Gastroesophageal sphincter (tissue), 4 donors: ENCODE data around the gene KIF24. TPM values are rescaled to one million over a fixed set of nuclear protein-coding genes. Genes with fewer than 3 reads are reported as not detected.
"Not testable (repeated sequence)": the region's sequence is repeated elsewhere in the genome, so short reads cannot be mapped to it uniquely, and the experiment has no call there.

ENCODE experiments used
- ATAC-seq: fragments of 150-250 bp; one replicate; pipeline ENCODE4 v1.9.1; 2016; ENCODE audit warnings: mild to moderate bottlenecking, moderate library complexity
- H3K27ac ChIP-seq, 4 donors: fragments of 200-600 bp; sonication (generic) in 3 of 4; 1 replicate in 3 of 4; 2 replicates in 1 of 4; pipeline ENCODE4 v1.5.1; 2016 to 2019
- H3K27me3 ChIP-seq: fragments of 200-600 bp; sonication (generic); one replicate; pipeline ENCODE4 v1.5.1; 2019
- H3K36me3 ChIP-seq, 2 donors: fragments of 200-600 bp; sonication (generic); one replicate each; pipeline ENCODE4 v1.5.1; 2019; ENCODE audit warnings: control low read depth in 1 of 2
- H3K4me1 ChIP-seq, 3 donors: fragments of 200-600 bp; sonication (generic); 1 replicate in 2 of 3; 2 replicates in 1 of 3; pipeline ENCODE4 v1.5.1; 2016 to 2019; ENCODE audit warnings: control low read depth in 2 of 3
- H3K4me3 ChIP-seq, 2 donors: fragments of 200-600 bp; sonication (generic); one replicate each; pipeline ENCODE4 v1.5.1; 2019; ENCODE audit warnings: mild to moderate bottlenecking in 1 of 2, moderate library complexity in 1 of 2
- H3K9me3 ChIP-seq, 3 donors: fragments of 200-600 bp; sonication (generic); one replicate each; pipeline ENCODE4 v1.5.1; 2017 to 2019; ENCODE audit warnings: control low read depth in 2 of 3
- EP300 ChIP-seq: sonication (generic); formaldehyde crosslinking; IDR thresholded peaks from one replicate; pipeline ENCODE4 v1.6.1; 2017; ENCODE audit warnings: antibody characterized with exemption, mild to moderate bottlenecking
- POLR2A ChIP-seq, 2 donors: fragments of 450-650 bp; IDR thresholded peaks; one replicate each; pipeline ENCODE4 v1.6.1; 2017; ENCODE audit warnings: antibody characterized with exemption in 2 of 2, mild to moderate bottlenecking in 2 of 2, moderate library complexity in 1 of 2
- POLR2AphosphoS5 ChIP-seq: sonication (generic); formaldehyde crosslinking; IDR thresholded peaks from one replicate; pipeline ENCODE4 v1.6.1; 2017; ENCODE audit warnings: antibody characterized with exemption
- WGBS, 2 donors: methylation state at CpG; one replicate each; pipeline ENCODE4 v1.1.5; 2018; ENCODE audit warnings: low coverage in 1 of 2; 5-methylcytosine and 5-hydroxymethylcytosine counted together
- total RNA-seq, 4 donors: library from RNA; depleted of rRNA; stranded (reverse); fragments of >200 nt; gene quantifications; one replicate each; pipeline ENCODE4 v1.1.0, GENCODE V29; 2016
- TF ChIP-seq, protein P1 (sequence below), 4 experiments: fragments of 200-600 bp in 2 of 4; fragments of 450-650 bp in 2 of 4; sonication (generic) in 1 of 4; IDR thresholded peaks; one replicate each; pipeline ENCODE4 v1.5.1; 2017 to 2019; ENCODE audit warnings: antibody characterized with exemption in 4 of 4, mild to moderate bottlenecking in 2 of 4, moderate library complexity in 2 of 4

Gene KIF24
- total RNA-seq, 4 donors from 2014 or later, result 0.54 to 2.2 (median 1.2) TPM

GRCh38 chr9:34371886-34372466 lies 42.9 kb upstream of the KIF24 start:
- TF ChIP-seq EP300 (no peak), POLR2AphosphoS5 (no peak), POLR2A (IDR thresholded peaks at IDR 0.05) (no peak)
- TF ChIP-seq, protein P1, sequence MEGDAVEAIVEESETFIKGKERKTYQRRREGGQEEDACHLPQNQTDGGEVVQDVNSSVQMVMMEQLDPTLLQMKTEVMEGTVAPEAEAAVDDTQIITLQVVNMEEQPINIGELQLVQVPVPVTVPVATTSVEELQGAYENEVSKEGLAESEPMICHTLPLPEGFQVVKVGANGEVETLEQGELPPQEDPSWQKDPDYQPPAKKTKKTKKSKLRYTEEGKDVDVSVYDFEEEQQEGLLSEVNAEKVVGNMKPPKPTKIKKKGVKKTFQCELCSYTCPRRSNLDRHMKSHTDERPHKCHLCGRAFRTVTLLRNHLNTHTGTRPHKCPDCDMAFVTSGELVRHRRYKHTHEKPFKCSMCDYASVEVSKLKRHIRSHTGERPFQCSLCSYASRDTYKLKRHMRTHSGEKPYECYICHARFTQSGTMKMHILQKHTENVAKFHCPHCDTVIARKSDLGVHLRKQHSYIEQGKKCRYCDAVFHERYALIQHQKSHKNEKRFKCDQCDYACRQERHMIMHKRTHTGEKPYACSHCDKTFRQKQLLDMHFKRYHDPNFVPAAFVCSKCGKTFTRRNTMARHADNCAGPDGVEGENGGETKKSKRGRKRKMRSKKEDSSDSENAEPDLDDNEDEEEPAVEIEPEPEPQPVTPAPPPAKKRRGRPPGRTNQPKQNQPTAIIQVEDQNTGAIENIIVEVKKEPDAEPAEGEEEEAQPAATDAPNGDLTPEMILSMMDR (IDR thresholded peaks at IDR 0.05), result no peak
- peaks cover 0 to 52% (median 6%) of the 10 kb centered on the region in 3 donors for H3K4me1 ChIP-seq
- peaks cover 0 to 53% of the 10 kb centered on the region in 2 donors for H3K36me3 ChIP-seq
- no peak overlapping the region for H3K27ac ChIP-seq
- H3K4me3 ChIP-seq, result no peak overlapping the region
- no CpG with 5 or more reads among the region's 60 CpGs for WGBS, 2 donors
- no peaks in the 10 kb centered on the region for H3K27me3 ChIP-seq
- ATAC-seq, result no peak
- H3K9me3 ChIP-seq, result no peaks in the 10 kb centered on the region

DNA sequence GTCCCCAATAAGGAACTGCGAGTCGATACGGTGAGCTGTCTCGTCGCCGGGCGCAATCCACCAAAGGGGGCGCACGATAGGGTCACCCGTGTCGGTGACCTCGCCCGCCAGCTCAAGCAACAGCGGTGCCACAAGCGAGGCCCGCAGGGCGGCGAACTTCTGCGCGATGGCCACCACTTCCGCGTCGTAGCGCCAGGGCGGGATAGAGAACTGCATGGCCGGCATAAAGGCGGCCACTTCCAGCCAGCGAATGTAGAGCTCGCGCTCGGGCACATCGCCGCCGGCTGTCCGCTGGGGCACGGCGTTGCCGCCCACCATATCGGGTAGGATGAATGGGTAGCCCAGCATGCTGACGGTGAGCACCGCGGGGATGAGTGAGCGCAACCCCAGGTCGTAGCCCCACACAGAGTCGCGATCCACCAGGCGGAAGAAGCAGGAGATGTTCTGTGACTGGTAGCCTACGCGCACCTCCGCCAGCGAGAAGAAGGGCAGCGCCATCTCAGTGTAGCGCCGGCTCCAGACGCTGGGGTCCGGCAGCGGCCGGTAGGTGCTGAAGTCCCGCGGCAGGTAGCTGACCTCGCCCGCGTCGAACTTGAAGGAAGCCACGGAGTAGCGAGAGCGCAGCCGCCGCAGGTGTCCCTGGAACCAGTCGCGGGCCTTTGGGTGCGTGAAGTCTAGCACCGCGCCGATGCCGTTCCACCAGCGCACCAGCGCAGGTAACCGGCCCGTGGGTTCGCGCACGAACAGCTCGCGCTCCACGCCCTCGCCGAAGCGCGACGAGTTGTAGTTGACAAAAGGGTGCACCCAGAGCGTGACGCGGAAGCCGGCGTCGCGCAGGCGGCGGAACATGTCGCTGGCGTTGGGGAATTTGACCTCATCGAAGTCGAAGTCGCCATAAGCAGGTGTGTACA lies 42.2 kb upstream of the KIF24 start:
- H3K36me3 ChIP-seq, result peaks cover 0 to 53% of the 10 kb centered on the region in 2 donors
- H3K4me3 ChIP-seq, result peak overlapping the region in 1 of 2 donors; percentile 26
- H3K4me1 ChIP-seq, result peaks cover 0 to 48% (median 6%) of the 10 kb centered on the region in 3 donors
- H3K27ac ChIP-seq, result no peak overlapping the region
- 76 to 85% methylated on average over 8 to 13 of the region's 105 CpGs for WGBS, 2 donors
- no peak for ATAC-seq
- H3K9me3 ChIP-seq, result no peaks in the 10 kb centered on the region
- no peak for TF ChIP-seq EP300
- TF ChIP-seq, protein P1 (IDR thresholded peaks at IDR 0.05), result no peak
- TF ChIP-seq POLR2A (IDR thresholded peaks at IDR 0.05), result no peak
- no peak for TF ChIP-seq POLR2AphosphoS5
- no peaks in the 10 kb centered on the region for H3K27me3 ChIP-seq

DNA sequence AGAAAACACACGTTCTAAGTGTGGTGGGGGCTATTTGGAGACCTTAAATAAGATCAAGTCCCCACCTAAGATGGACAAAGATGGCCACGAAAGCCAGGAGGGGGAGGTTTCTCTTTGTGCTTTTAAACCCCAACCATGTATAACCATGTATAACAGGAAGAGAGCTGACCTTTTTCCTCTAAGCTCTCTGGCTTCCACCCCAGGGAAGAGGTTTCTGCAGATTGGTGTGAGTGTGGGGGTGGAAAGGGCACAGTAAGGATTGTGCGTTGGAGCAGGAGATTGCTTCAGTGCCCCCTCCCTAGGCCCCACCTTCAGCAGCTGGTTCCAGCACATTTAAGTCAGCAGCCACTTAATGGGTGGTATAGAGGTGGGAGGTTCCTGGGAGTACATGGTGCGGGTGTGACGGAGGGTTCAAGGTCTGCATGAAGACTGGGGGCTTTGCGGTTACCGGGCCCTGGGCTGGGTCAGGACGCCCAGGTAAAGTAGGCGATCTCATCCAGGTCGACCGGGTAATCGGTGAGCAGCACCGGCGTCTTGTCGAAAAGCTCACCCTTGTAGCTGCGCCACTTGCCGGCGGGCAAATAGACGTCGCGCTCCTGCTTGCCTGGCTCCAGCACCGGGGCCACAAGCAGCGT lies 41.4 kb upstream of the KIF24 start:
- peaks cover 0 to 40% (median 0%) of the 10 kb centered on the region in 3 donors for H3K4me1 ChIP-seq
- peak; percentile 6 for TF ChIP-seq POLR2AphosphoS5
- TF ChIP-seq, protein P1 (IDR thresholded peaks at IDR 0.05), result no peak
- 31 to 46% methylated on average over 2 of the region's 23 CpGs for WGBS, 2 donors
- no peak overlapping the region for H3K27ac ChIP-seq
- H3K36me3 ChIP-seq, result peaks cover 0 to 53% of the 10 kb centered on the region in 2 donors
- H3K27me3 ChIP-seq, result no peaks in the 10 kb centered on the region
- ATAC-seq, result no peak
- H3K9me3 ChIP-seq, result no peaks in the 10 kb centered on the region
- peak overlapping the region in 1 of 2 donors; percentile 26 for H3K4me3 ChIP-seq

GRCh38 chr9:34369636-34370035 lies 40.6 kb upstream of the KIF24 start:
- no peak overlapping the region for H3K4me3 ChIP-seq
- ATAC-seq, result no peak
- no peak overlapping the region for H3K27ac ChIP-seq
- TF ChIP-seq POLR2AphosphoS5 (no peak), EP300 (no peak), POLR2A (IDR thresholded peaks at IDR 0.05) (no peak)
- TF ChIP-seq, protein P1 (IDR thresholded peaks at IDR 0.05), result no peak
- no peaks in the 10 kb centered on the region for H3K9me3 ChIP-seq
- H3K36me3 ChIP-seq, result peaks cover 0 to 53% of the 10 kb centered on the region in 2 donors
- 71 to 77% methylated on average over 2 to 3 of the region's 4 CpGs for WGBS, 2 donors
- H3K27me3 ChIP-seq, result no peaks in the 10 kb centered on the region
- H3K4me1 ChIP-seq, result peaks cover 0 to 32% (median 0%) of the 10 kb centered on the region in 3 donors

GRCh38 chr9:34368796-34369195 lies 39.7 kb upstream of the KIF24 start:
- peaks cover 0 to 24% (median 0%) of the 10 kb centered on the region in 3 donors for H3K4me1 ChIP-seq
- H3K27ac ChIP-seq, ATAC-seq, H3K9me3 ChIP-seq, H3K27me3 ChIP-seq, H3K4me3 ChIP-seq: not testable (repeated sequence)
- H3K36me3 ChIP-seq, result peaks cover 0 to 53% of the 10 kb centered on the region in 2 donors
- WGBS, 2 donors, result 93 to 100% methylated on average over 3 to 4 of the region's 5 CpGs

DNA sequence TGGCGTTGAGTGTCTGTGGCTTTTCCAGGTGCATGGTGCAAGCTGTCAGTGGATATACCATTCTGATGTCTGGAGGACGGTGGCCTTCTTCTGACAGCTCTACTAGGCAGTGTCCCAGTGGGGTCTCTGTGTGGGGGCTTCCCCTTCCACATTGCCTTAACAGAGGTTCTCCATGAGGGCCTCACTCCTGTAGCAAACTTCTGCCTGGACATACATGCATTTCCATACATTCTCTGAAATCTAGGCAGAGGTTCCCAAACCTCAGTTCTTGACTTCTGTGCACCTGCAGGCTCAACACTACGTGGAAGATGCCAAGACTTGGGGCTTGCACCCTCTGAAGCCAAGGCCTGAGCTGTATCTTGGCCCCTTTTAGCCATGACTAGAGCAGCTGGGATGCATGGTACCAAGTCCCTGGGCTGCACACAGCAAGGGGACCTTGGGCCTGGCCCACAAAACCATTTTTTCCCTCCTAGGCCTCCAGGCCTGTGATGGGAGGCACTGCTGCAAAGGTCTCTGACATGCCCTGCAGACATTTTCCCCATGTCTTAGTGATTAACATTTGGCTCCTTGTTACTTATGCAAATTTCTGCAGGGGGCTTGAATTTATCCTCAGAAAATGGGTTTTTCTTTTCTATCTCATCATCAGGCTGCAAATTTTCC lies 38.8 kb upstream of the KIF24 start:
- H3K4me1 ChIP-seq, result peaks cover 0 to 21% (median 0%) of the 10 kb centered on the region in 3 donors
- H3K36me3 ChIP-seq, result peaks cover 0 to 53% of the 10 kb centered on the region in 2 donors
- H3K9me3 ChIP-seq, H3K4me3 ChIP-seq, ATAC-seq, H3K27me3 ChIP-seq, H3K27ac ChIP-seq: not testable (repeated sequence)
- 80% methylated on average over 1 of the region's 3 CpGs; no CpG with 5 or more reads in 1 of the 2 donors for WGBS, 2 donors
